K562 (cell line): ENCODE measurements around the gene LBR. TPM values are rescaled to one million over a fixed set of nuclear protein-coding genes. Genes with fewer than 3 reads are reported as not detected.

Experiments
- ATAC-seq: fragments of 200-7000 bp; cut with Tn5 transposase; 3 replicates; pipeline ENCODE4 v1.9.1; 2020; ENCODE audit warnings: moderate library complexity
- BruUV-seq: library from RNA; stranded (reverse); fragments of 400-500 nt; replicated peaks from 2 replicates; lab custom pipeline; 2021; lab: Mats Ljungman, UMichigan
- CTCF ChIA-PET: fragments of 300-600 bp; formaldehyde crosslinking; extraction: SDS; loops from one replicate; lab custom pipeline; 2021; ENCODE audit warnings: low intra/inter-chr PET ratio; lab: Yijun Ruan, JAX
- POLR2A ChIA-PET: fragments of 300-600, 350-650 bp; sonication (Branson Sonifier 250); formaldehyde crosslinking; extraction: SDS; loops from one replicate; lab custom pipeline; 2021; ENCODE audit warnings: antibody characterized with exemption, inconsistent platforms; lab: Yijun Ruan, JAX
- DNase-seq, 4 experiments: peaks; one replicate each; pipeline versions ENCODE4 v3.0.0 to v3.0.0-alpha.2; 2011 to 2018; ENCODE audit warnings: low spot score in 3 of 4, mixed read lengths in 3 of 4; ENCODE audit errors: extremely low read depth in 1 of 4
- FAIRE-seq: peaks from 2 replicates; lab custom pipeline; 2011; peaks lifted over from hg19 to GRCh38; lab: Jason Lieb, UNC
- H2AFZ ChIP-seq: 2 replicates; pipeline ENCODE4 v1.6.0; 2011; ENCODE audit warnings: low read depth, low read length, control low read depth, inconsistent platforms
- H3K27ac ChIP-seq: fragments of 200-600 bp; 3 replicates; pipeline ENCODE4 v1.8.0; 2011; ENCODE audit warnings: low read depth, mild to moderate bottlenecking, control low read depth, inconsistent platforms, low read length, moderate library complexity, mixed read lengths; ENCODE audit errors: extremely low read depth
- H3K27me3 ChIP-seq, 2 experiments: fragments of 300-600 bp in 1 of 2; 2 replicates in 1 of 2; 3 replicates in 1 of 2; pipeline versions ENCODE4 v1.6.0 to v1.8.0; 2011; ENCODE audit warnings: inconsistent platforms in 2 of 2, low read length in 2 of 2, mild to moderate bottlenecking in 1 of 2, mixed read lengths in 1 of 2, moderate library complexity in 1 of 2; ENCODE audit not compliant: control insufficient read depth in 2 of 2, insufficient read depth in 2 of 2
- H3K36me3 ChIP-seq: fragments of 300-600 bp; 3 replicates; pipeline ENCODE4 v1.8.0; 2011; ENCODE audit warnings: mild to moderate bottlenecking, low read length, inconsistent platforms; ENCODE audit not compliant: control insufficient read depth, insufficient read depth
- H3K4me1 ChIP-seq, 2 experiments: fragments of 200-600 bp in 1 of 2; replicated peaks in 1 of 2; 2 replicates in 1 of 2; 3 replicates in 1 of 2; pipeline versions ENCODE4 v1.5.1 to v1.8.0; 2011; ENCODE audit warnings: inconsistent platforms in 2 of 2, low read length in 2 of 2, mild to moderate bottlenecking in 1 of 2, mixed read lengths in 1 of 2, moderate library complexity in 1 of 2; ENCODE audit not compliant: control insufficient read depth in 2 of 2, insufficient read depth in 2 of 2
- H3K4me2 ChIP-seq: 2 replicates; pipeline ENCODE4 v1.6.1; 2011; ENCODE audit warnings: low read length, control low read depth, inconsistent platforms, mixed read lengths; ENCODE audit not compliant: insufficient read depth
- H3K4me3 ChIP-seq: fragments of 200-600 bp; sonication (generic), shearing (Covaris generic); 2 replicates; pipeline ENCODE4 v1.5.1; 2016; ENCODE audit warnings: control low read depth, inconsistent platforms
- H3K79me2 ChIP-seq: fragments of 200-600 bp; 3 replicates; pipeline ENCODE4 v1.8.0; 2011; ENCODE audit warnings: low read length, inconsistent platforms; ENCODE audit not compliant: control insufficient read depth, insufficient read depth
- H3K9ac ChIP-seq, 2 experiments: 2 replicates each; pipeline versions ENCODE4 v1.6.0 to v1.6.1; 2011; ENCODE audit warnings: low read depth in 2 of 2, low read length in 2 of 2, control low read depth in 1 of 2, inconsistent platforms in 1 of 2, mild to moderate bottlenecking in 1 of 2, mixed read lengths in 1 of 2; ENCODE audit not compliant: insufficient read depth in 1 of 2
- H3K9me1 ChIP-seq: one replicate; pipeline ENCODE4 v1.6.0; 2011; ENCODE audit warnings: inconsistent platforms, mild to moderate bottlenecking, low read length, moderate library complexity; ENCODE audit not compliant: control insufficient read depth, insufficient read depth
- H3K9me3 ChIP-seq: replicated peaks from 2 replicates; pipeline ENCODE4 v1.5.1; 2011; ENCODE audit warnings: low read depth, low read length, inconsistent platforms; ENCODE audit not compliant: control insufficient read depth, insufficient read depth
- H4K20me1 ChIP-seq: replicated peaks from 2 replicates; pipeline ENCODE4 v1.6.1; 2011; ENCODE audit warnings: low read length, inconsistent platforms, mixed read lengths; ENCODE audit not compliant: control insufficient read depth, insufficient read depth
- CCAR2 ChIP-seq: fragments of 200-400 bp; formaldehyde crosslinking; IDR thresholded peaks from 2 replicates; pipeline ENCODE4 v1.6.1; 2017; ENCODE audit warnings: mild to moderate bottlenecking, low read depth, low read length
- HDGF ChIP-seq: fragments of 450-650 bp; IDR thresholded peaks from 2 replicates; pipeline ENCODE4 v1.6.1; 2016
- PHF8 ChIP-seq: fragments of 200-600 bp; sonication (generic); IDR thresholded peaks from 2 replicates; pipeline ENCODE4 v1.6.1; 2012; ENCODE audit warnings: mixed run types, mild to moderate bottlenecking, inconsistent platforms, low read length, moderate library complexity, borderline replicate concordance
- PTRF ChIP-seq: fragments of 450-650 bp; IDR thresholded peaks from 2 replicates; pipeline ENCODE4 v1.6.1; 2016; ENCODE audit warnings: mild to moderate bottlenecking, missing genetic modification characterization, missing compliant biosample characterization
- RBM17 ChIP-seq: fragments of 200-400 bp; formaldehyde crosslinking; IDR thresholded peaks from 2 replicates; pipeline ENCODE4 v1.6.1; 2017; ENCODE audit warnings: low read depth, mild to moderate bottlenecking, low read length, borderline replicate concordance
- TCF7L2 ChIP-seq: fragments of 150-350 bp; IDR thresholded peaks from 2 replicates; pipeline ENCODE4 v1.6.1; 2016; ENCODE audit warnings: low read depth, mild to moderate bottlenecking, low read length, moderate library complexity
- ZNF146 ChIP-seq: IDR thresholded peaks from one replicate; pipeline ENCODE4 v1.6.1; 2018; ENCODE audit warnings: missing compliant biosample characterization; ENCODE audit not compliant: unreplicated experiment
- WGBS: fragments of 100-300 bp; shearing (Covaris generic); methylation state at CpG from one replicate; pipeline ENCODE4 v1.1.6; 2016; ENCODE audit warnings: low coverage, mixed read lengths; ENCODE audit not compliant: insufficient coverage; ENCODE audit errors: missing lambda C conversion rate; 5-methylcytosine and 5-hydroxymethylcytosine counted together
- in situ Hi-C: fragments of 300-500 bp; cut with MboI; formaldehyde crosslinking; loops from 4 replicates; pipeline ENCODE4 v1.15.0; 2018; ENCODE audit warnings: inconsistent platforms, mixed read lengths
- intact Hi-C: fragments of 100-400 bp; cut with micrococcal nuclease; formaldehyde crosslinking; loops from 2 replicates; pipeline ENCODE4 v1.14.2; 2022
- polyA plus RNA-seq, 8 experiments: library from polyadenylated mRNA; depleted of rRNA in 4 of 8; stranded (reverse) in 5 of 8; unstranded in 3 of 8; fragments of >200 nt; fragmentation: Nextera tagmentation in 2 of 8; fragmentation: Illumina TruSeq in 1 of 8; extraction: Ambion mirVana in 2 of 8; extraction: Trizol in 1 of 8; gene quantifications; 2 replicates each; pipeline versions ENCODE4 v1.2.1 to v1.2.3, GENCODE V29; 2011 to 2014; ENCODE audit warnings: inconsistent platforms in 1 of 8, missing spikeins in 1 of 8
- total RNA-seq, 7 experiments: library from RNA; depleted of rRNA in 6 of 7; stranded (reverse); fragments of >200 nt in 6 of 7; fragmentation: Illumina TruSeq in 2 of 7; extraction: Trizol in 2 of 7; gene quantifications; 2 replicates each; pipeline versions ENCODE4 v1.2.1 to v1.2.3, GENCODE V29; 2011 to 2021; ENCODE audit warnings: low replicate concordance in 1 of 7
- TF ChIP-seq, protein P1 (sequence below), 2 experiments: fragments of 450-650 bp; conservative IDR thresholded peaks; 2 replicates each; pipeline ENCODE4 v1.6.1; 2017; ENCODE audit warnings: mild to moderate bottlenecking in 2 of 2, moderate library complexity in 2 of 2
- TF ChIP-seq, protein P2 (sequence below): fragments of 450-650 bp; formaldehyde crosslinking; IDR thresholded peaks from 2 replicates; pipeline ENCODE4 v1.4.0; 2022; ENCODE audit warnings: mild to moderate bottlenecking, moderate library complexity
- TF ChIP-seq, protein P3 (sequence below): fragments of 450-650 bp; formaldehyde crosslinking; IDR thresholded peaks from 2 replicates; pipeline ENCODE4 v1.4.0; 2020; ENCODE audit warnings: mild to moderate bottlenecking, mixed read lengths

Gene LBR
- total and polyA plus RNA-seq, 9 of the 15 experiments (the other 6 are each of a cell fraction or from before 2014, with no cell fraction given), result 102 to 229 (median 197) TPM

DNA sequence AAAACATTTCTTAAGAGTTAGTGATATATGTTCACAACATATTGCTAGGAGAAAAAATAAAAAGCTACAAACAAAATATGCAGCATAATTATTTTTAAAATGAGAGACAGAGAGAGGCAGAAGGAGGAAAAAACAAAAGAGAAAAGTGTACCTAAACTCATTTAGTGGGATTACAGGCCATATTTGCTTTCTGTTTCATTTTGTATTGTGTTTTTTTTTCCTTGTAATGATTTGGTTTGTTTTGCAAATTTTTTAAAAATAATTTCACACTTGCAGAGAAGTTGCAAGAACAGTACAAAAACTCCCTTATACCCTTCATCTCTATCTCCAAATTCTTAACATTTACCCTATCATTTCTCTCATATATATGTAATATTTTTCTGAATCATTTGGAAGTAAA is 65.0 kb downstream of the LBR start (continued):
- TF ChIP-seq, protein P1, sequence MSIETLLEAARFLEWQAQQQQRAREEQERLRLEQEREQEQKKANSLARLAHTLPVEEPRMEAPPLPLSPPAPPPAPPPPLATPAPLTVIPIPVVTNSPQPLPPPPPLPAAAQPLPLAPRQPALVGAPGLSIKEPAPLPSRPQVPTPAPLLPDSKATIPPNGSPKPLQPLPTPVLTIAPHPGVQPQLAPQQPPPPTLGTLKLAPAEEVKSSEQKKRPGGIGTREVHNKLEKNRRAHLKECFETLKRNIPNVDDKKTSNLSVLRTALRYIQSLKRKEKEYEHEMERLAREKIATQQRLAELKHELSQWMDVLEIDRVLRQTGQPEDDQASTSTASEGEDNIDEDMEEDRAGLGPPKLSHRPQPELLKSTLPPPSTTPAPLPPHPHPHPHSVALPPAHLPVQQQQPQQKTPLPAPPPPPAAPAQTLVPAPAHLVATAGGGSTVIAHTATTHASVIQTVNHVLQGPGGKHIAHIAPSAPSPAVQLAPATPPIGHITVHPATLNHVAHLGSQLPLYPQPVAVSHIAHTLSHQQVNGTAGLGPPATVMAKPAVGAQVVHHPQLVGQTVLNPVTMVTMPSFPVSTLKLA (conservative IDR thresholded peaks at IDR 0.05), result no peak
- TF ChIP-seq PTRF (no peak), HDGF (no peak)

DNA sequence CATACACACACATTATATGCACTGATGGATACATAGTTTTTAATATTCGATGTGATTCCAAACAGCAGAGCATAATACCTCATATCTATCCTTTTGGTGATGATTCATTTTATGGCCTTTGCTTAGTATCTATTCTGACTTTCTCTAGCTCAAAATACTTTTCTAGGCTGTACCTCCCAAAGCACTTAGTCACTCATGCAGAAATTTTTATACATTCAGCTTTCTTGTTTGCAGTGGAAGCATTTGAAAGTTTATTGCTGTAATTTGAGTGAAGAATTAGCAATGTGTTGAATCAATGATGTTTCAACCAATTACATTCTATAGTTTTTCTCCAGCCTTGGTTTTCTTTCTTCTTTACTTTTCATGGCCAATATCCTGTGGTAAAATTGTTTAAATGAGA is 66.7 kb downstream of the LBR start:
- H3K79me2 ChIP-seq, result no peaks in the 10 kb centered on the region
- no TSS peak for BruUV-seq
- no peaks in the 10 kb centered on the region for H3K4me1 ChIP-seq
- H3K9me1 ChIP-seq, result no peaks in the 10 kb centered on the region
- no peak overlapping the region for H3K27ac ChIP-seq
- peaks cover 4 to 6% of the 10 kb centered on the region in 2 experiments; a peak in 3 of 5 replicates for H3K27me3 ChIP-seq
- ATAC-seq (no peak), FAIRE-seq (no peak), DNase-seq (no peak)
- H3K4me2 ChIP-seq, result no peak overlapping the region
- H4K20me1 ChIP-seq, result no peaks in the 10 kb centered on the region
- H3K9ac ChIP-seq, result no peak overlapping the region
- TF ChIP-seq TCF7L2 (no peak), RBM17 (no peak), PHF8 (no peak), ZNF146 (CRISPR knock-in tag) (no peak), CCAR2 (no peak)
- TF ChIP-seq, protein P2, sequence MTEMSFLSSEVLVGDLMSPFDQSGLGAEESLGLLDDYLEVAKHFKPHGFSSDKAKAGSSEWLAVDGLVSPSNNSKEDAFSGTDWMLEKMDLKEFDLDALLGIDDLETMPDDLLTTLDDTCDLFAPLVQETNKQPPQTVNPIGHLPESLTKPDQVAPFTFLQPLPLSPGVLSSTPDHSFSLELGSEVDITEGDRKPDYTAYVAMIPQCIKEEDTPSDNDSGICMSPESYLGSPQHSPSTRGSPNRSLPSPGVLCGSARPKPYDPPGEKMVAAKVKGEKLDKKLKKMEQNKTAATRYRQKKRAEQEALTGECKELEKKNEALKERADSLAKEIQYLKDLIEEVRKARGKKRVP (CRISPR knock-in tag), result no peak
- TF ChIP-seq, protein P3, sequence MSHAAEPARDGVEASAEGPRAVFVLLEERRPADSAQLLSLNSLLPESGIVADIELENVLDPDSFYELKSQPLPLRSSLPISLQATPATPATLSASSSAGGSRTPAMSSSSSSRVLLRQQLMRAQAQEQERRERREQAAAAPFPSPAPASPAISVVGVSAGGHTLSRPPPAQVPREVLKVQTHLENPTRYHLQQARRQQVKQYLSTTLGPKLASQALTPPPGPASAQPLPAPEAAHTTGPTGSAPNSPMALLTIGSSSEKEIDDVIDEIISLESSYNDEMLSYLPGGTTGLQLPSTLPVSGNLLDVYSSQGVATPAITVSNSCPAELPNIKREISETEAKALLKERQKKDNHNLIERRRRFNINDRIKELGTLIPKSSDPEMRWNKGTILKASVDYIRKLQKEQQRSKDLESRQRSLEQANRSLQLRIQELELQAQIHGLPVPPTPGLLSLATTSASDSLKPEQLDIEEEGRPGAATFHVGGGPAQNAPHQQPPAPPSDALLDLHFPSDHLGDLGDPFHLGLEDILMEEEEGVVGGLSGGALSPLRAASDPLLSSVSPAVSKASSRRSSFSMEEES, result no peak
- CTCF ChIA-PET, result no interaction called here
- WGBS, result 0% methylated on average over 1 of the region's 1 CpG
- H3K36me3 ChIP-seq, result no peaks in the 10 kb centered on the region
- H2AFZ ChIP-seq, result no peak overlapping the region
- POLR2A ChIA-PET, result no interaction called here
- in situ Hi-C loops (no loop called here), intact Hi-C loops (no loop called here)
- H3K4me3 ChIP-seq, result no peak overlapping the region
- H3K9me3 ChIP-seq, result no peaks in the 10 kb centered on the region
